Breast epithelium (tissue), 4 donors: Measurements from ENCODE around the gene LRP2. TPM values are rescaled to one million over a fixed set of nuclear protein-coding genes. Genes with fewer than 3 reads are reported as not detected.

Source experiments
- DNase-seq, 2 donors: peaks; one replicate each; pipeline ENCODE4 v3.0.0-alpha.2; 2019; ENCODE audit warnings: low spot score in 2 of 2
- H3K27ac ChIP-seq, 2 donors: fragments of 200-600 bp; sonication (generic) in 1 of 2; one replicate each; pipeline ENCODE4 v1.5.1; 2016 to 2019; ENCODE audit warnings: mild to moderate bottlenecking in 1 of 2
- H3K27me3 ChIP-seq, 2 donors: fragments of 200-600 bp; sonication (generic) in 1 of 2; one replicate each; pipeline versions ENCODE4 v1.5.1 to v1.6.0; 2017 to 2019; ENCODE audit warnings: control low read depth in 1 of 2, mild to moderate bottlenecking in 1 of 2
- H3K36me3 ChIP-seq: fragments of 200-600 bp; one replicate; pipeline ENCODE4 v1.5.1; 2019
- H3K4me1 ChIP-seq, 2 donors: fragments of 200-600 bp; sonication (generic); one replicate each; pipeline ENCODE4 v1.5.1; 2016 to 2019; ENCODE audit warnings: control low read depth in 1 of 2
- H3K4me3 ChIP-seq, 3 donors: fragments of 200-600 bp; sonication (generic); 1 replicate in 2 of 3; 2 replicates in 1 of 3; pipeline ENCODE4 v1.5.1; 2016 to 2019; ENCODE audit warnings: mild to moderate bottlenecking in 3 of 3, moderate library complexity in 2 of 3
- H3K9me3 ChIP-seq, 2 donors: fragments of 200-600 bp; sonication (generic) in 1 of 2; one replicate each; pipeline ENCODE4 v1.5.1; 2016 to 2019; ENCODE audit warnings: control low read depth in 1 of 2
- CTCF ChIP-seq, 3 donors: fragments of 450-650 bp; IDR thresholded peaks; one replicate each; pipeline ENCODE4 v1.5.1; 2016 to 2017; ENCODE audit warnings: antibody characterized with exemption in 3 of 3, mild to moderate bottlenecking in 3 of 3, moderate library complexity in 3 of 3
- POLR2A ChIP-seq: fragments of 450-650 bp; IDR thresholded peaks from one replicate; pipeline ENCODE4 v1.6.1; 2016; ENCODE audit warnings: antibody characterized with exemption, mild to moderate bottlenecking, moderate library complexity
- POLR2AphosphoS5 ChIP-seq, 3 donors: sonication (generic); formaldehyde crosslinking; IDR thresholded peaks; one replicate each; pipeline ENCODE4 v1.6.1; 2017; ENCODE audit warnings: antibody characterized with exemption in 3 of 3
- intact Hi-C: fragments of 100-400 bp; cut with DNase I; formaldehyde crosslinking; loops from one replicate; pipeline ENCODE4 v1.15.1; 2023; ENCODE audit warnings: low total_unique reads
- total RNA-seq, 3 donors: library from RNA; depleted of rRNA; stranded (reverse); fragments of >200 nt; gene quantifications; one replicate each; pipeline ENCODE4 v1.1.0, GENCODE V29; 2016

Gene LRP2
- total RNA-seq, 3 donors from 2014 or later, result under 0.01 to 60.4 (median 19.7) TPM

GRCh38 chr2:169343202-169343601 is 19.1 kb downstream of the LRP2 start:
- DNase-seq, result peak in 1 of 2 donors; percentile 33
- Histone ChIP-seq H3K36me3 (no peaks in the 10 kb centered on the region), H3K27me3 (no peaks in the 10 kb centered on the region), H3K9me3 (no peaks in the 10 kb centered on the region), H3K4me3 (no peak overlapping the region), H3K4me1 (no peaks in the 10 kb centered on the region), H3K27ac (peak overlapping the region; percentile 33 to 38)
- intact Hi-C loops, result no loop called here
- TF ChIP-seq POLR2AphosphoS5 (IDR thresholded peaks at IDR 0.05) (no peak), POLR2A (no peak), CTCF (IDR thresholded peaks at IDR 0.05) (no peak)

GRCh38 chr2:169339657-169340056 is 22.7 kb downstream of the LRP2 start:
- DNase-seq, result no peak
- H3K27ac ChIP-seq, result no peak overlapping the region
- intact Hi-C loops, result no loop called here
- no peaks in the 10 kb centered on the region for H3K27me3 ChIP-seq
- H3K4me3 ChIP-seq, result no peak overlapping the region
- no peak for TF ChIP-seq POLR2AphosphoS5 (IDR thresholded peaks at IDR 0.05)
- no peak for TF ChIP-seq POLR2A
- TF ChIP-seq CTCF (IDR thresholded peaks at IDR 0.05), result no peak
- H3K4me1 ChIP-seq, result no peaks in the 10 kb centered on the region
- H3K36me3 ChIP-seq, result no peaks in the 10 kb centered on the region
- no peaks in the 10 kb centered on the region for H3K9me3 ChIP-seq

- DNase-seq, result no peak
- no peaks in the 10 kb centered on the region for H3K9me3 ChIP-seq
- H3K36me3 ChIP-seq, result no peaks in the 10 kb centered on the region
- H3K4me1 ChIP-seq, result no peaks in the 10 kb centered on the region
- H3K4me3 ChIP-seq, result no peak overlapping the region
- no peaks in the 10 kb centered on the region for H3K27me3 ChIP-seq
- no peak overlapping the region for H3K27ac ChIP-seq
- TF ChIP-seq POLR2A (no peak), CTCF (IDR thresholded peaks at IDR 0.05) (no peak), POLR2AphosphoS5 (IDR thresholded peaks at IDR 0.05) (no peak)
- intact Hi-C loops, result no loop called here
Measured at GRCh38 chr2:169336695-169337094, 25.6 kb downstream of the LRP2 start.

GRCh38 chr2:169330555-169331198 is 31.7 kb downstream of the LRP2 start:
- no peak overlapping the region for H3K4me3 ChIP-seq
- H3K4me1 ChIP-seq, result no peaks in the 10 kb centered on the region
- no peaks in the 10 kb centered on the region for H3K9me3 ChIP-seq
- TF ChIP-seq POLR2AphosphoS5 (IDR thresholded peaks at IDR 0.05) (no peak), POLR2A (no peak), CTCF (IDR thresholded peaks at IDR 0.05) (no peak)
- intact Hi-C loops, result no loop called here
- no peaks in the 10 kb centered on the region for H3K36me3 ChIP-seq
- DNase-seq, result no peak
- H3K27me3 ChIP-seq, result no peaks in the 10 kb centered on the region
- H3K27ac ChIP-seq, result no peak overlapping the region

GRCh38 chr2:169329688-169330554 is 32.4 kb downstream of the LRP2 start:
- H3K4me3 ChIP-seq, result no peak overlapping the region
- H3K36me3 ChIP-seq, result no peaks in the 10 kb centered on the region
- TF ChIP-seq POLR2AphosphoS5 (IDR thresholded peaks at IDR 0.05) (no peak), CTCF (IDR thresholded peaks at IDR 0.05) (no peak), POLR2A (no peak)
- intact Hi-C loops, result no loop called here
- H3K27ac ChIP-seq, result no peak overlapping the region
- H3K27me3 ChIP-seq, result no peaks in the 10 kb centered on the region
- no peaks in the 10 kb centered on the region for H3K9me3 ChIP-seq
- no peaks in the 10 kb centered on the region for H3K4me1 ChIP-seq
- DNase-seq, result peak in 1 of 2 donors; percentile 73
